ENCODE measurements around the gene TJP2. TPM values are rescaled to one million over a fixed set of nuclear protein-coding genes. Genes with fewer than 3 reads are reported as not detected.

Gene TJP2
- total and polyA plus RNA-seq, 10 of the 15 experiments (the other 5 are each of a cell fraction or from before 2014, with no cell fraction given): 6.4 to 59.9 (median 29.7) TPM

GRCh38 chr9:69279733-69280132 is 105.7 kb downstream of the TJP2 start:
- H4K20me1 ChIP-seq (ENCODE audit: control insufficient read depth, insufficient read depth): no peaks in the 10 kb centered on the region
- no peak overlapping the region for H3K27ac ChIP-seq (ENCODE audit: control insufficient read depth, insufficient read depth)
- CTCF ChIA-PET: no interaction called here
- intact Hi-C loops (cut with micrococcal nuclease; ENCODE audit: unreplicated experiment): no loop called here
- H3K4me2 ChIP-seq (ENCODE audit: control insufficient read depth, insufficient read depth): no peak overlapping the region
- H3K9ac ChIP-seq (ENCODE audit: control insufficient read depth, insufficient read depth, low read length): no peak overlapping the region
- H2AFZ ChIP-seq (ENCODE audit: control insufficient read depth, low read depth, low read length): no peak overlapping the region
- ATAC-seq: no peak
- no peak overlapping the region for H3K4me3 ChIP-seq
- TF ChIP-seq SPI1 (IDR thresholded peaks at IDR 0.05; ENCODE audit: borderline replicate concordance, insufficient read depth, low read depth, low read length) (no peak), ESRRA (IDR thresholded peaks at IDR 0.05; ENCODE audit: low read length) (no peak), EGR1 (IDR thresholded peaks at IDR 0.05; ENCODE audit: borderline replicate concordance in 1 of 2, low read depth in 2 of 2, low read length in 2 of 2) (no peak), YBX1 (IDR thresholded peaks at IDR 0.05) (no peak), NR2C1 (IDR thresholded peaks at IDR 0.05) (no peak), CHD1 (IDR thresholded peaks at IDR 0.05; ENCODE audit: low read depth, low read length) (no peak), KDM1A (IDR thresholded peaks at IDR 0.05; ENCODE audit: borderline replicate concordance) (no peak), CBFB (IDR thresholded peaks at IDR 0.05; ENCODE audit: low read depth) (no peak), ASH2L (IDR thresholded peaks at IDR 0.05; ENCODE audit: borderline replicate concordance, low read depth) (no peak)
- 0 out of 2 replicates have a peak, but pooled peaks cover 4% of the 10 kb centered on the region for H3K4me1 ChIP-seq (ENCODE audit: control insufficient read depth, insufficient read depth, low read length)
- FAIRE-seq: no peak
- H3K36me3 ChIP-seq (ENCODE audit: control insufficient read depth in 2 of 2, insufficient read depth in 2 of 2, low read length in 1 of 2): no peaks in the 10 kb centered on the region
- in situ Hi-C loops (cut with MboI): no loop called here
- no peaks in the 10 kb centered on the region for H3K79me2 ChIP-seq (ENCODE audit: control insufficient read depth, insufficient read depth, low read length)
- POLR2A ChIA-PET: no interaction called here
- H3K27me3 ChIP-seq (replicated peaks in 1 of 2; ENCODE audit: control insufficient read depth in 2 of 2, insufficient read depth in 2 of 2, low read length in 1 of 2): no peaks in the 10 kb centered on the region
- SMC1A ChIA-PET (ENCODE audit: uncharacterized antibody, unreplicated experiment): no interaction called here
- H3K9me3 ChIP-seq (replicated peaks; ENCODE audit: control insufficient read depth, insufficient read depth, low read length): peaks cover 6% of the 10 kb centered on the region
- WGBS (ENCODE audit: insufficient coverage, insufficient replicate concordance, low lambda C conversion rate, missing lambda C conversion rate): 28% methylated on average over 3 of the region's 3 CpGs
- no TSS peak for BruUV-seq (replicated peaks)
- DNase-seq (ENCODE audit: low read depth, low spot score): no peak
- RAD21 ChIA-PET (ENCODE audit: unreplicated experiment): no interaction called here

- 44% methylated on average over 2 of the region's 2 CpGs for WGBS (ENCODE audit: insufficient coverage, insufficient replicate concordance, low lambda C conversion rate, missing lambda C conversion rate)
- RAD21 ChIA-PET (ENCODE audit: unreplicated experiment): no interaction called here
- FAIRE-seq: no peak
- TF ChIP-seq PAX8 (IDR thresholded peaks at IDR 0.05) (no peak), SMC3 (IDR thresholded peaks at IDR 0.05; ENCODE audit: borderline replicate concordance, low read length) (no peak), ZNF687 (IDR thresholded peaks at IDR 0.05) (no peak), SPI1 (IDR thresholded peaks at IDR 0.05; ENCODE audit: borderline replicate concordance, insufficient read depth, low read depth, low read length) (no peak), HDGF (IDR thresholded peaks at IDR 0.05) (no peak), BMI1 (IDR thresholded peaks at IDR 0.05; ENCODE audit: borderline replicate concordance) (no peak), BACH1 (IDR thresholded peaks at IDR 0.05; ENCODE audit: borderline replicate concordance) (no peak), TCF12 (IDR thresholded peaks at IDR 0.05; ENCODE audit: low read depth, low read length) (no peak), CEBPB (IDR thresholded peaks at IDR 0.05; ENCODE audit: borderline replicate concordance in 1 of 2, low read depth in 2 of 2, low read length in 2 of 2) (no peak), CREM (IDR thresholded peaks at IDR 0.05; ENCODE audit: low read depth) (no peak)
Observed at GRCh38 chr9:69283003-69283402, 108.9 kb downstream of the TJP2 start.

More at GRCh38 chr9:69283003-69283402, 108.9 kb downstream of the TJP2 start:
- BruUV-seq (replicated peaks): no TSS peak
- ChIA-PET POLR2A (no interaction called here), SMC1A (ENCODE audit: uncharacterized antibody, unreplicated experiment) (no interaction called here), CTCF (no interaction called here)
- H3K79me2 ChIP-seq (ENCODE audit: control insufficient read depth, insufficient read depth, low read length): no peaks in the 10 kb centered on the region
- DNase-seq (ENCODE audit: low read depth, low spot score) (no peak), ATAC-seq (no peak)
- H3K27ac ChIP-seq (ENCODE audit: control insufficient read depth, insufficient read depth): no peak overlapping the region
- H3K4me3 ChIP-seq: no peak overlapping the region
- no peaks in the 10 kb centered on the region for H3K27me3 ChIP-seq (replicated peaks in 1 of 2; ENCODE audit: control insufficient read depth in 2 of 2, insufficient read depth in 2 of 2, low read length in 1 of 2)
- no peak overlapping the region for H2AFZ ChIP-seq (ENCODE audit: control insufficient read depth, low read depth, low read length)
- H3K4me1 ChIP-seq (ENCODE audit: control insufficient read depth, insufficient read depth, low read length): 0 out of 2 replicates have a peak, but pooled peaks cover 4% of the 10 kb centered on the region
- peaks cover 6% of the 10 kb centered on the region for H3K9me3 ChIP-seq (replicated peaks; ENCODE audit: control insufficient read depth, insufficient read depth, low read length)
- intact Hi-C loops (cut with micrococcal nuclease; ENCODE audit: unreplicated experiment) (no loop called here), in situ Hi-C loops (cut with MboI) (no loop called here)
- H4K20me1 ChIP-seq (ENCODE audit: control insufficient read depth, insufficient read depth): no peaks in the 10 kb centered on the region
- no peaks in the 10 kb centered on the region for H3K36me3 ChIP-seq (ENCODE audit: control insufficient read depth in 2 of 2, insufficient read depth in 2 of 2, low read length in 1 of 2)
- no peak overlapping the region for H3K4me2 ChIP-seq (ENCODE audit: control insufficient read depth, insufficient read depth)
- no peak overlapping the region for H3K9ac ChIP-seq (ENCODE audit: control insufficient read depth, insufficient read depth, low read length)

Data from GM12878 (cell line).